Gastrocnemius medialis (tissue), 4 donors: ENCODE data around the gene RTN4RL1. TPM values are rescaled to one million over a fixed set of nuclear protein-coding genes. Genes with fewer than 3 reads are reported as not detected.

Experiments used
- ATAC-seq, 2 donors: fragments of 150-250 bp; one replicate each; pipeline ENCODE4 v1.9.1; 2016
- DNase-seq, 2 donors: peaks; one replicate each; pipeline ENCODE4 v3.0.0-alpha.2; 2019
- H3K27ac ChIP-seq, 4 donors: fragments of 200-600 bp; sonication (generic); 1 replicate in 1 of 4; 2 replicates in 3 of 4; pipeline ENCODE4 v1.5.1; 2016 to 2018; ENCODE audit warnings: mild to moderate bottlenecking in 2 of 4, moderate library complexity in 1 of 4
- H3K27me3 ChIP-seq, 3 donors: fragments of 200-600 bp; sonication (generic) in 2 of 3; 1 replicate in 1 of 3; 2 replicates in 2 of 3; pipeline versions ENCODE4 v1.5.1 to v1.6.0; 2016 to 2019; ENCODE audit warnings: mild to moderate bottlenecking in 1 of 3, moderate library complexity in 1 of 3
- H3K36me3 ChIP-seq, 2 donors: fragments of 200-600 bp; sonication (generic) in 1 of 2; one replicate each; pipeline ENCODE4 v1.5.1; 2017 to 2018
- H3K4me1 ChIP-seq, 2 donors: fragments of 200-600 bp; sonication (generic) in 1 of 2; one replicate each; pipeline ENCODE4 v1.5.1; 2016 to 2017; ENCODE audit warnings: mild to moderate bottlenecking in 2 of 2
- H3K4me3 ChIP-seq, 4 donors: fragments of 200-600 bp; sonication (generic) in 3 of 4; 1 replicate in 1 of 4; 2 replicates in 3 of 4; pipeline ENCODE4 v1.5.1; 2016 to 2019; ENCODE audit warnings: mild to moderate bottlenecking in 2 of 4
- H3K9me3 ChIP-seq, 3 donors: fragments of 200-600 bp; sonication (generic) in 2 of 3; 1 replicate in 1 of 3; 2 replicates in 2 of 3; pipeline ENCODE4 v1.5.1; 2016 to 2019
- CTCF ChIP-seq, 5 experiments: fragments of 450-650 bp in 3 of 5; fragments of 200-600 bp in 2 of 5; sonication (generic) in 2 of 5; IDR thresholded peaks in 4 of 5; conservative IDR thresholded peaks in 1 of 5; 1 replicate in 4 of 5; 2 replicates in 1 of 5; pipeline ENCODE4 v1.5.1; 2016 to 2019; ENCODE audit warnings: antibody characterized with exemption in 5 of 5, mild to moderate bottlenecking in 3 of 5, moderate library complexity in 3 of 5
- POLR2A ChIP-seq, 2 donors: fragments of 450-650 bp; IDR thresholded peaks; one replicate each; pipeline ENCODE4 v1.6.1; 2017; ENCODE audit warnings: antibody characterized with exemption in 2 of 2, mild to moderate bottlenecking in 2 of 2, moderate library complexity in 2 of 2
- in situ Hi-C, 4 donors: fragments of 200-750 bp; cut with MboI; loops; one replicate each; pipeline versions ENCODE4 v1.15.0 to v1.8.0; 2017; ENCODE audit warnings: low sequenced_read_pairs in 4 of 4
- intact Hi-C: fragments of 100-400 bp; cut with DNase I; formaldehyde crosslinking; loops from one replicate; pipeline ENCODE4 v1.15.1; 2023; ENCODE audit warnings: low total_unique reads
- total RNA-seq, 4 donors: library from RNA; depleted of rRNA; stranded (reverse); fragments of >200 nt; gene quantifications; one replicate each; pipeline versions ENCODE4 v1.1.0 to v1.2.3, GENCODE V29; 2016

Gene RTN4RL1
- total RNA-seq, 4 donors from 2014 or later = 0.31 to 1.7 (median 1.2) TPM

- no peak for TF ChIP-seq POLR2A (IDR thresholded peaks at IDR 0.05)
- Histone ChIP-seq H3K36me3 (no peaks in the 10 kb centered on the region), H3K4me3 (no peak overlapping the region), H3K9me3 (no peaks in the 10 kb centered on the region), H3K27me3 (peaks cover 0 to 4% (median 3%) of the 10 kb centered on the region in 3 donors), H3K4me1 (peaks cover 8% of the 10 kb centered on the region in 2 donors), H3K27ac (no peak overlapping the region)
- ATAC-seq (no peak), DNase-seq (no peak)
- in situ Hi-C loops (loop anchor here in 3 of 4 donors (10.0 to 25.0 kb wide), 3 partner anchors 108 to 345 kb away; partner anchors contain the start of gene RTN4RL1 (in 1 of the 3)), intact Hi-C loops (no loop called here)
These were observed 108.0 kb downstream of the RTN4RL1 start for GRCh38 chr17:1916963-1917715.

GRCh38 chr17:1916316-1916715, 108.8 kb downstream of the RTN4RL1 start:
- peaks cover 3 to 5% (median 5%) of the 10 kb centered on the region in 3 donors for H3K27me3 ChIP-seq
- DNase-seq = no peak
- intact Hi-C loops = no loop called here

GRCh38 chr17:1915889-1916288, 109.2 kb downstream of the RTN4RL1 start:
- in situ Hi-C loops = loop anchor here in 3 of 4 donors (10.0 to 25.0 kb wide), 3 partner anchors 109 to 346 kb away; partner anchors contain the start of gene RTN4RL1 (in 1 of the 3)
- DNase-seq (no peak), ATAC-seq (no peak)
- TF ChIP-seq CTCF (IDR thresholded peaks at IDR 0.05 in 4 of 5, conservative IDR thresholded peaks at IDR 0.05 in 1 of 5) (no peak), POLR2A (IDR thresholded peaks at IDR 0.05) (no peak)
- Histone ChIP-seq H3K4me1 (peaks cover 3 to 5% of the 10 kb centered on the region in 2 donors), H3K4me3 (no peak overlapping the region), H3K27ac (no peak overlapping the region), H3K9me3 (no peaks in the 10 kb centered on the region), H3K27me3 (peaks cover 3 to 6% (median 5%) of the 10 kb centered on the region in 3 donors), H3K36me3 (no peaks in the 10 kb centered on the region)
- intact Hi-C loops = no loop called here

More at GRCh38 chr17:1916316-1916715, 108.8 kb downstream of the RTN4RL1 start:
- in situ Hi-C loops = loop anchor here in 3 of 4 donors (10.0 to 25.0 kb wide), 3 partner anchors 108 to 346 kb away; partner anchors contain the start of gene RTN4RL1 (in 1 of the 3)
- no peaks in the 10 kb centered on the region for H3K36me3 ChIP-seq
- H3K4me1 ChIP-seq = peaks cover 7 to 8% of the 10 kb centered on the region in 2 donors
- no peak overlapping the region for H3K27ac ChIP-seq
- no peak overlapping the region for H3K4me3 ChIP-seq
- TF ChIP-seq POLR2A (IDR thresholded peaks at IDR 0.05) = no peak
- TF ChIP-seq CTCF (IDR thresholded peaks at IDR 0.05 in 4 of 5, conservative IDR thresholded peaks at IDR 0.05 in 1 of 5) = no peak
- no peaks in the 10 kb centered on the region for H3K9me3 ChIP-seq
- ATAC-seq = no peak

GRCh38 chr17:1914661-1915083, 110.5 kb downstream of the RTN4RL1 start:
- no peak overlapping the region for H3K4me3 ChIP-seq
- intact Hi-C loops = no loop called here

More at GRCh38 chr17:1914661-1915083, 110.5 kb downstream of the RTN4RL1 start:
- in situ Hi-C loops = loop anchor here in 3 of 4 donors (5.0 to 25.0 kb wide), 4 partner anchors 110 to 348 kb away; partner anchors contain the start of gene RTN4RL1 (in 3 of the 3)
- Histone ChIP-seq H3K4me1 (no peaks in the 10 kb centered on the region), H3K27ac (no peak overlapping the region), H3K27me3 (peaks cover 5 to 7% (median 6%) of the 10 kb centered on the region in 3 donors), H3K36me3 (no peaks in the 10 kb centered on the region), H3K9me3 (no peaks in the 10 kb centered on the region)
- ATAC-seq (no peak), DNase-seq (no peak)
- TF ChIP-seq POLR2A (IDR thresholded peaks at IDR 0.05) (no peak), CTCF (IDR thresholded peaks at IDR 0.05 in 4 of 5, conservative IDR thresholded peaks at IDR 0.05 in 1 of 5) (no peak)
